HAP-1 (cell line): ENCODE results near the gene PCGF6.
"Not testable (repeated sequence)": the region's sequence is repeated elsewhere in the genome, so short reads cannot be mapped to it uniquely, and the experiment has no call there.

Source experiments
- DNase-seq, 2 experiments: peaks; one replicate each; pipeline ENCODE4 v3.0.0-alpha.2; 2016 to 2020; ENCODE audit warnings: low spot score in 2 of 2
- H3K27me3 ChIP-seq: fragments of 250-450 bp; sonication (Bioruptor Pico); 2 replicates; pipeline ENCODE4 v1.5.1; 2020; ENCODE audit warnings: low read depth, mild to moderate bottlenecking, moderate library complexity
- H3K36me3 ChIP-seq: fragments of 250-450 bp; sonication (Bioruptor Pico); replicated peaks from 2 replicates; pipeline ENCODE4 v1.5.1; 2020; ENCODE audit warnings: mild to moderate bottlenecking
- H3K4me1 ChIP-seq: fragments of 250-450 bp; sonication (Bioruptor Pico); 2 replicates; pipeline ENCODE4 v1.5.1; 2020; ENCODE audit warnings: mild to moderate bottlenecking
- H3K4me3 ChIP-seq: fragments of 250-450 bp; sonication (Bioruptor Pico); 2 replicates; pipeline ENCODE4 v1.5.1; 2020; ENCODE audit warnings: mild to moderate bottlenecking, moderate library complexity
- H3K9me3 ChIP-seq: fragments of 250-450 bp; sonication (Bioruptor Pico); 2 replicates; pipeline ENCODE4 v1.5.1; 2020; ENCODE audit warnings: mild to moderate bottlenecking, moderate library complexity
- in situ Hi-C: fragments of 300-500 bp; cut with MboI; formaldehyde crosslinking; loops from 3 replicates; pipeline ENCODE4 v1.14.3; 2020; ENCODE audit warnings: low sequenced_read_pairs, inconsistent platforms, mixed read lengths

Gene PCGF6

DNA sequence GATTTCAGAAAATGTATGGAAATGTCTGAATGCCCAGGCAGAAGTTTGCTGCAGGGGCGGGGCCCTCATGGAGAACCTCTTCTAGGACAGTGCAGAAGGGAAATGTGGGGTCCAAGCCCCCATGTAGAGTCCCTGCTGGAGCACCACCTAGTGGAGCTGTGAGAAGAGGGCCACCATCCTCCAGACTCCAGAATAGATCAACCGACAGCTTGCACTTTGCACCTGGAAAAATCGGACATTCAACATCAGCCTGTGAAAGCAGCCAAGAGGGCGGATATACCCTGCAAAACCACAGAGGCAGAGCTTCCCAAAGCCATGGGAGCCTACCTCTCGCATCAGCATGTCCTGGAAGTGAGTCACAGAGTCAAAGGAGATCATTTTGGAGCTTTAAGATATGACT is 91.0 kb downstream of the PCGF6 start:
- H3K27me3 ChIP-seq: no peaks in the 10 kb centered on the region
- in situ Hi-C loops: no loop called here
- H3K9me3 ChIP-seq: no peaks in the 10 kb centered on the region; the same call in 1 of the 2 replicates
- H3K4me3 ChIP-seq: no peak overlapping the region
- no peaks in the 10 kb centered on the region for H3K36me3 ChIP-seq
- no peak for DNase-seq
- no peaks in the 10 kb centered on the region for H3K4me1 ChIP-seq

- DNase-seq, H3K4me1 ChIP-seq, H3K4me3 ChIP-seq, H3K36me3 ChIP-seq, in situ Hi-C loops, H3K9me3 ChIP-seq, H3K27me3 ChIP-seq: not testable (repeated sequence)
Measured at GRCh38 chr10:103258928-103259327, 92.0 kb downstream of the PCGF6 start.

DNA sequence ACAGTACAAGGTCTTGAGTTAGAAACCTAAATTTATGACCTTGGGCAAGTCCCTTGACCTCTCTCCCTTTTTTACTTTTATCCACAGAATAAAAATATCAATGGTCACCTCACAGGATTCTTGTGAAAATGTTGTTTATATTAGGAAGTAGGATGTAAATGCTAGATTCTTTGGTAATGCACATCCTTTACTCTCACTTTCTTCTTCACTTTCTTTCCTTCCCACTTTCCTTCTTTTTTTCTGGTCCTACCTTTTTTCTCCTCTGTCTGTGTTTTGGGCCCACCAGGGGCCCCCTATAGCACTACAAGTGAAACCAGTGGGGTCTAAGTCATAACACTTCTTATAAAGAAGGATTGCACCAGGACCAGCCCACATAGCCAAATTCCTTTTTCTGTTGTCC is 93.1 kb downstream of the PCGF6 start:
- no peak for DNase-seq

DNA sequence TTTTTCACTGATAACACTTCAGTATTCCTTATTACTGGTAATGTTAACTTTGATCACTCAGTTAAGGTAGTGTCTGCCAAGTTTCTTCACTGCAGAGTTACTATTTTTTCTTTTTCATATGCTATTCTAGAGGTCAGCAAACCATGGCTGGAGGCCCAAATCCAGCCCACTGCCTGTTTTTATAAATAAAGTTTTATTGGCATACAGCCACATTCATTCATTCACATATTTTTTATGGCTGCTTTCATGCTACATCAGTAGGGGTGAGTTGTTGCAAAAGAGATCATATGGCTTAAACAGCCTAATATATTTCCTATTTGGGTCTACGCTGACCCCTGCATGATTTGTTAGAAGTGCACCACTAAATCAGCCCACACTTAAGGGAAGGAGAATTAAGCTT is 94.3 kb downstream of the PCGF6 start:
- Histone ChIP-seq H3K4me3 (no peak overlapping the region), H3K27me3 (no peaks in the 10 kb centered on the region), H3K9me3 (no peaks in the 10 kb centered on the region; the same call in 1 of the 2 replicates), H3K4me1 (no peaks in the 10 kb centered on the region), H3K36me3 (no peaks in the 10 kb centered on the region)
- no peak for DNase-seq
- in situ Hi-C loops: no loop called here

More for the DNA sequence above, 93.1 kb downstream of the PCGF6 start:
- no peak overlapping the region for H3K4me3 ChIP-seq
- no peaks in the 10 kb centered on the region for H3K4me1 ChIP-seq
- no peaks in the 10 kb centered on the region for H3K36me3 ChIP-seq
- in situ Hi-C loops: no loop called here
- H3K27me3 ChIP-seq: no peaks in the 10 kb centered on the region
- no peaks in the 10 kb centered on the region; the same call in 1 of the 2 replicates for H3K9me3 ChIP-seq

GRCh38 chr10:103254538-103255325 is 96.2 kb downstream of the PCGF6 start:
- in situ Hi-C loops: no loop called here
- no peaks in the 10 kb centered on the region; the same call in 1 of the 2 replicates for H3K9me3 ChIP-seq
- H3K4me1 ChIP-seq: no peaks in the 10 kb centered on the region
- no peaks in the 10 kb centered on the region for H3K36me3 ChIP-seq
- DNase-seq: no peak
- H3K4me3 ChIP-seq: no peak overlapping the region
- H3K27me3 ChIP-seq: no peaks in the 10 kb centered on the region

- in situ Hi-C loops: no loop called here
- no peak for DNase-seq
- Histone ChIP-seq H3K27me3 (no peaks in the 10 kb centered on the region), H3K4me3 (no peak overlapping the region), H3K36me3 (no peaks in the 10 kb centered on the region), H3K4me1 (no peaks in the 10 kb centered on the region), H3K9me3 (no peaks in the 10 kb centered on the region; the same call in 1 of the 2 replicates)
Measured at GRCh38 chr10:103254113-103254512, 96.8 kb downstream of the PCGF6 start.
